ENCODE results near the gene NTPCR.
"Not testable (repeated sequence)": the region's sequence is repeated elsewhere in the genome, so short reads cannot be mapped to it uniquely, and the experiment has no call there.

The NTPCR gene

GRCh38 chr1:232996143-232996542, 45.7 kb downstream of the NTPCR start:
- TF ChIP-seq, protein P1, sequence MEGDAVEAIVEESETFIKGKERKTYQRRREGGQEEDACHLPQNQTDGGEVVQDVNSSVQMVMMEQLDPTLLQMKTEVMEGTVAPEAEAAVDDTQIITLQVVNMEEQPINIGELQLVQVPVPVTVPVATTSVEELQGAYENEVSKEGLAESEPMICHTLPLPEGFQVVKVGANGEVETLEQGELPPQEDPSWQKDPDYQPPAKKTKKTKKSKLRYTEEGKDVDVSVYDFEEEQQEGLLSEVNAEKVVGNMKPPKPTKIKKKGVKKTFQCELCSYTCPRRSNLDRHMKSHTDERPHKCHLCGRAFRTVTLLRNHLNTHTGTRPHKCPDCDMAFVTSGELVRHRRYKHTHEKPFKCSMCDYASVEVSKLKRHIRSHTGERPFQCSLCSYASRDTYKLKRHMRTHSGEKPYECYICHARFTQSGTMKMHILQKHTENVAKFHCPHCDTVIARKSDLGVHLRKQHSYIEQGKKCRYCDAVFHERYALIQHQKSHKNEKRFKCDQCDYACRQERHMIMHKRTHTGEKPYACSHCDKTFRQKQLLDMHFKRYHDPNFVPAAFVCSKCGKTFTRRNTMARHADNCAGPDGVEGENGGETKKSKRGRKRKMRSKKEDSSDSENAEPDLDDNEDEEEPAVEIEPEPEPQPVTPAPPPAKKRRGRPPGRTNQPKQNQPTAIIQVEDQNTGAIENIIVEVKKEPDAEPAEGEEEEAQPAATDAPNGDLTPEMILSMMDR (conservative IDR thresholded peaks at IDR 0.05; ENCODE audit: low read depth, low read length): no peak
- no peaks in the 10 kb centered on the region for H3K27me3 ChIP-seq (ENCODE audit: insufficient read depth, low read depth)
- H4K20me1 ChIP-seq (ENCODE audit: insufficient read depth): no peaks in the 10 kb centered on the region
- H3K27ac ChIP-seq: no peak overlapping the region
- H3K4me2 ChIP-seq: no peak overlapping the region
- H2AFZ ChIP-seq (ENCODE audit: low read depth): no peak overlapping the region
- no peaks in the 10 kb centered on the region for H3K4me1 ChIP-seq (ENCODE audit: low read depth, poor library complexity, severe bottlenecking)
- H3K9ac ChIP-seq: no peak overlapping the region
- no peaks in the 10 kb centered on the region; the same call in 1 of the 2 replicates for H3K36me3 ChIP-seq (ENCODE audit: insufficient read depth)
- no peak overlapping the region for H3K4me3 ChIP-seq (IDR thresholded peaks at IDR 0.05; ENCODE audit: insufficient read depth, low read depth, low read length)
- no peaks in the 10 kb centered on the region for H3K79me2 ChIP-seq (ENCODE audit: insufficient read depth, low read depth)

DNA sequence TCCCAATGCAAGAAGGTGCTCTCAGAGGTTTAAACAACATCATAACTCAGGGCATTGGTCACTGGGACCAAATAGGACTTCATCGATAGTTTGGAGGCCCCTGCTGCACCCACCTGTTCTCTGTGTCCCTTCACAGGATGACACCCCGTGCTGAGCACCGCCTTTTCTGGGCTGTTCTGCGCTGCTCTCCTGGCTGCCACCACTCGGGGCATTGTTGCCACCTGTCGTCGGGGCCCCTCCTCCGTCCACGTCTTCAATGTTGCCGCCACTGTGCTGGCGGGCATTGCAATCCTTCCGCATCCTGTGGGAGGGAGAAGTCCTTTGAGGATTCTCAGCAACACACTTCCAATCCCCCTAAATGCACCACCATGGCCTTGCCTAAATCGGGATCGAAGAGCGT, 47.7 kb downstream of the NTPCR start:
- H3K36me3 ChIP-seq (ENCODE audit: insufficient read depth): no peaks in the 10 kb centered on the region; the same call in 1 of the 2 replicates
- TF ChIP-seq, protein P1 (conservative IDR thresholded peaks at IDR 0.05; ENCODE audit: low read depth, low read length): no peak
- H2AFZ ChIP-seq (ENCODE audit: low read depth): no peak overlapping the region
- no peaks in the 10 kb centered on the region for H4K20me1 ChIP-seq (ENCODE audit: insufficient read depth)
- H3K4me1 ChIP-seq (ENCODE audit: low read depth, poor library complexity, severe bottlenecking): no peaks in the 10 kb centered on the region
- no peaks in the 10 kb centered on the region for H3K27me3 ChIP-seq (ENCODE audit: insufficient read depth, low read depth)
- H3K27ac ChIP-seq: no peak overlapping the region
- H3K9ac ChIP-seq: no peak overlapping the region
- H3K4me2 ChIP-seq: no peak overlapping the region
- no peaks in the 10 kb centered on the region for H3K79me2 ChIP-seq (ENCODE audit: insufficient read depth, low read depth)
- H3K4me3 ChIP-seq (IDR thresholded peaks at IDR 0.05; ENCODE audit: insufficient read depth, low read depth, low read length): no peak overlapping the region

GRCh38 chr1:232998646-232999045, 48.2 kb downstream of the NTPCR start:
- Histone ChIP-seq H3K27me3 (ENCODE audit: insufficient read depth, low read depth) (no peaks in the 10 kb centered on the region), H3K9ac (no peak overlapping the region), H4K20me1 (ENCODE audit: insufficient read depth) (no peaks in the 10 kb centered on the region), H3K36me3 (ENCODE audit: insufficient read depth) (no peaks in the 10 kb centered on the region; the same call in 1 of the 2 replicates), H2AFZ (ENCODE audit: low read depth) (no peak overlapping the region), H3K27ac (no peak overlapping the region), H3K4me3 (IDR thresholded peaks at IDR 0.05; ENCODE audit: insufficient read depth, low read depth, low read length) (no peak overlapping the region), H3K4me2 (no peak overlapping the region), H3K79me2 (ENCODE audit: insufficient read depth, low read depth) (no peaks in the 10 kb centered on the region), H3K4me1 (ENCODE audit: low read depth, poor library complexity, severe bottlenecking) (no peaks in the 10 kb centered on the region)
- TF ChIP-seq, protein P1 (conservative IDR thresholded peaks at IDR 0.05; ENCODE audit: low read depth, low read length): no peak

DNA sequence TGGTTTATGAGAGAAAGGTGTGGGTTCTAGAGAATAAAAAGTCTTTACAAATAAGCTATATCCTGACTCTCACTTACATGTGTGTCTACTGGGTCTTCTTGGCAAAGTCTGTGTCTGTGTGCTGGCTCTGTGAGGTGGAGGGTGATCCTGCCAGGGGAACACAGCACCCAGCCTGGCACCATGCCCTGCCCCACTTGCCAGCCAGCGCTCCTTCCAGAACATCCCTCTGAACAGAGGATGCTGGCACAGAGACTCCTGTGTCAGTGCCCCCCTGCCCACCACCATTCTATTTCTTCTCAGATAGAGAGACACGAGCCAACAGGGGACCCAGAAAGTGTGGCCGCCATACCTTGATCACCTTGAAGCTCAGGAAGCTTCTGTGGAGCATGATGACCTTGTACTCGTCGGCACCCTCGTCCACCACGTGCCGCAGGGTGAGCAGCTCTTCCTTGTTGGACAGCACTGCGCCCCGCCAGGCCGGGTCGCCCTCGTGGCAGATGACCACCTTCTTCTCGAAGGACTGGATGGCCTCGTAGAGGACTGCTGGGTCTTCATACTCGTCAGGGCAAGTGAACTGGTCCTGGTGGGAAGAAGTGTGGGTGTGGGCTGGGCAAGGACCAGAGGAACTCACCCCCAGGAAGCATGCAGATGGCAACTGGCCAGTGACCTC, 49.7 kb downstream of the NTPCR start:
- H3K9ac ChIP-seq: no peak overlapping the region
- no peak overlapping the region for H2AFZ ChIP-seq (ENCODE audit: low read depth)
- TF ChIP-seq, protein P1 (conservative IDR thresholded peaks at IDR 0.05; ENCODE audit: low read depth, low read length): no peak
- H3K27me3 ChIP-seq (ENCODE audit: insufficient read depth, low read depth): no peaks in the 10 kb centered on the region
- H3K4me2 ChIP-seq: no peak overlapping the region
- no peak overlapping the region for H3K4me3 ChIP-seq (IDR thresholded peaks at IDR 0.05; ENCODE audit: insufficient read depth, low read depth, low read length)
- no peaks in the 10 kb centered on the region for H3K79me2 ChIP-seq (ENCODE audit: insufficient read depth, low read depth)
- H3K36me3 ChIP-seq (ENCODE audit: insufficient read depth): no peaks in the 10 kb centered on the region; the same call in 1 of the 2 replicates
- H4K20me1 ChIP-seq (ENCODE audit: insufficient read depth): no peaks in the 10 kb centered on the region
- H3K4me1 ChIP-seq (ENCODE audit: low read depth, poor library complexity, severe bottlenecking): no peaks in the 10 kb centered on the region
- H3K27ac ChIP-seq: no peak overlapping the region

DNA sequence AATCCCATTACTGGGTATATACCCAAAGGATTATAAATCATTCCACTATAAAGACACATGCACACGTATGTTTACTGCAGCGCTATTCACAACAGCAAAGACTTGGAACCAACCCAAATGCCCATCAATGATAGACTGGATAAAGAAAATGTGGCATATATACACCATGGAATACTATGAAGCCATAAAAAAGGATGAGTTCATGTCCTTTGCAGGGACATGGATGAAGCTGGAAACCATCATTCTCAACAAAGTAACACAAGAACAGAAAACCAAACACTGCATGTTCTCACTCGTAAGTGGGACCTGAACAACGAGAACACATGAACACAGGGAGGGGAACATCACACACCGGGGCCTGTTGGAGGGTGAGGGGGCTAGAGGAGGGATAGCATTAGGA, 53.2 kb downstream of the NTPCR start:
- not testable (repeated sequence) for H3K27ac ChIP-seq; H3K4me1 ChIP-seq (ENCODE audit: low read depth, poor library complexity, severe bottlenecking); H3K4me2 ChIP-seq; H3K4me3 ChIP-seq (IDR thresholded peaks at IDR 0.05; ENCODE audit: insufficient read depth, low read depth, low read length); H3K79me2 ChIP-seq (ENCODE audit: insufficient read depth, low read depth); H3K36me3 ChIP-seq (ENCODE audit: insufficient read depth); H4K20me1 ChIP-seq (ENCODE audit: insufficient read depth); H3K27me3 ChIP-seq (ENCODE audit: insufficient read depth, low read depth); H2AFZ ChIP-seq (ENCODE audit: low read depth); H3K9ac ChIP-seq

Data from KMS-11 (cell line).